GM18907 (cell line): ENCODE measurements around the gene FIBP.
A peak's percentile ranks its signal among the peaks of the same experiment; 100 is the strongest.
"Not testable (repeated sequence)": the region's sequence is repeated elsewhere in the genome, so short reads cannot be mapped to it uniquely, and the experiment has no call there.

Experiments
- ATAC-seq: cut with Tn5 transposase; IDR thresholded peaks from one replicate; pipeline ENCODE4 v1.9.1; 2021; ENCODE audit warnings: mild to moderate bottlenecking, moderate library complexity; ENCODE audit not compliant: unreplicated experiment

FIBP gene

DNA sequence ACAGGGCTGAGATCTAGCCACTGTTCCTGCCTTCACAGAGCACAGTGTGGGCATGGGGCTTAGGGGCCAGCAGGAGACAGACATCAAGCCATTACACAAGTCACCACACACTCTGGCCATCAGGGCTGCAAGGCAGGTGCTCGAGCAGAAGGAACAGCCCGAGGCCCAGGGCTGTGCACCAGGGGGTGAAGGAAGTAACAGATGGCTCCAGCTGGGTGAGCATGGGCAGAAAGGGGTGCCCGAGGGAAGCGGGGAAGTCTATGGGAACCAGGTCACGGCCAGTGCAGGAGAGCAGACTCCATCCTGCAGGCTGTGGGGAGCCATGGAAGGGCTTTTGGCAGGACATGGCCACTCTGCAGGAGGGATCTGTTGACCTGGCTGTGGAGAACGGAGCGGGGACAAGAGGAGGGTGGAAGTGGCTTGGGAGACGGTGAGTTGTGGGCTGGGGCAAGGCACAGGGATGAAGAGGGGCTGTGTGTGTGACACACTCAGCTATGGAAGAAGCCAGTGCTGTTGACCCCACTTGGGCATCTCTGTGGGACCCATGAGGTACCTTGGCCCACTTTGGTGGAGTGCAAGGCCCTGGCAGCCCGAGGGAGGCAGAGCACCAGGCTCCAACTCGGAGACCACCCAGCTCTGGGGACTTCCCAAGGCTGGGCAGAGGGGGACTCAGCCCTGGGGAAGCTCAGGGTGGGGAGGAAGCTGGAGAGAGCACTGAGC lies 27.0 kb upstream of the FIBP start:
- ATAC-seq, result no peak

DNA sequence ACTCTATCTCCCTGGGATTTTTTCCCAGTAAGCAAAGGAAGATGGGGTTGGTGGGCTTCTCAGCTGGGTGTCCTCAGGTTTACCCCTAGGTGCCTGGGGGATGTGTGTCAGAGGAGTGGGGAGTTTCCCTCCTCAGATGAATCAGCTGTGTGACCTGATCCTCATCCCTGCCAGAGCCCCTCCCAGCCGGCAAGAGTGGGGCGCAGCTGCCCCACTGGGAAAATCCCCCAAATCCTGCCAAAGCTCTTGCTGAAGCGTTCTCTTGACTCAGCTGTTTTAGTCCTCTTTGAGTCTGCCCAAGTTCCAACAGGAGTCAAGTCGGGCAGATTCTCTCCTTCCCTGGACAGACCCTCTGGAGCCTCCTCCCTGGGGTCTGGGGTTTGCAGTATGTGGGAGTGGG lies 24.6 kb upstream of the FIBP start:
- no peak for ATAC-seq

DNA sequence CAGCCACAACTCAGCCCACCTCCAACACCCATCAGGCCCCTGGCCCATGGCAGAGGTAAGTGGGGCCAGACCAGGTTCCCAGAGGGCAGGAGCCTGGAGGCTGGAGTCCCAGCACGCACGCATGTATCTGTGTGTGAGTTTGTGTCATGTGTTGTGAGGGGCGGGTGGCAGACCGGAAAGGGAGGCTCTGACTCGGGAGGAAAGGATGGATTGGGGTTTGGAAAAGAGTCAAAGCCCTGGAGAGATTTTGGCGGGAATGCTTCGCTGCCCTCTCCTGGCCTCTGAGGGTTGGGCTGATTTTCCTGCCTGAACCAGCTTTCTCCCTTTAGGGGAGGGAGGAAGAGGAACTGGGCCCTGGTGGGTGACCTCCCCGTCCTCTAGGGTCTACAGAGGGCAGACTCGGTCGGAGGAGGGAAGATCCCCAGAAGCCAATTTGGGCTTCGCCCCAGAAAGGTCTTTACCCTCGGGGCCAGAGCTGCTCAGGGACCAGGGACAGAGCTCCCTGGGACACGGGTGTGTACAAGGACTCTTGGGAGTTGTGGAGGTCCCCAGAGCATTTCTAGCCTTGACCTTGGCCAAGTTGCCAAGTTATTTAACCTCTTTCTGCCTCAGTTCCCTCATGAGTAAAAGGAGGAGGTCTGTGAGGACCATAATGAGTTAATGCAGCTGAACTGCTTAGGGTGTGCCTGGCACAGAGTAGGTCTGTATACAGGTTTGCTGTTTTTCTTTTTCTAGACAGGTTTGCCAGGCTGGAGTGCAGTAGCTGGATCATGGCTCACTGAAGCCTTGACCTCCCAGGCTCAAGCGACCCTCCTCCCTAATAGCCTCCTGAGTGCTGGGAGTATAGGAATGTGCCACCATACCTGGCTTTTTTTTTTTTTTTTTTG lies 23.7 kb upstream of the FIBP start:
- ATAC-seq, result no peak

DNA sequence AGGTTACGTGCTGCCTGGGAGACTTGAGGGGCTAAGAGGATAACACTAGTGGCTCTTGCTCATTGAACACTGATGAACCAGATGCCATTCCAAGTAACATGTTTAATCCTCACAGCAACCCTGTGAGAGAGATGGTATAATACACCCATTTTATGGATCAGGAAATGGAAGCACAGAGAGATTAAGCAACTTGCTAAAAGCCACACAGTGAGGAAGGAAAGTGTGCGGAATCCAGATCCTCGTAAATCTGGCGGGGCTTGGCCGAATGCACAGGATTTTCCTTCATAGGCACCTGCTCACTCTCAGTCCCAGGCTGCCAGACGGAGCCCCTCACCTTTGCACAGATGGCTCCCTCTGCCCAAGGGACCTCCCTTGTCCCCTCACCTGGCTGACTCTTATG lies 19.6 kb upstream of the FIBP start:
- no peak for ATAC-seq

DNA sequence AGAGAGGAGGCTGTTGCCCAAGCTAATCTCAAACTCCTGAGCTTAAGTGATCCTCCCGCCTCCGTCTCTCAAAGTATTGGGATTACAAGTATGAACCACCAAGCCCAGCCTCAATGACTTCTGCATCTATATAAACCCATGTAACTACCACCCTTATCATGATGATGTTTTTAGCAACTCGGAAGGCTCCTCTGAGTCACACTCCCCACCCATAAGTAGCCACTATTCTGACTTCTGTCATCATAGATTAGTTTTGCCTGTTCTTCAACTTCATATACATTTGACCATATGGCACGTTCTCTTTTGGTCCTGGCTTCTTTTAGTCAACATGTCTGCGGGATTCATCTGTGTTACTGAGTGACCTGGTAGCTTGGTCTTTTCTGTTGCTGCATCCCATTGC lies 18.3 kb upstream of the FIBP start:
- ATAC-seq, result no peak

DNA sequence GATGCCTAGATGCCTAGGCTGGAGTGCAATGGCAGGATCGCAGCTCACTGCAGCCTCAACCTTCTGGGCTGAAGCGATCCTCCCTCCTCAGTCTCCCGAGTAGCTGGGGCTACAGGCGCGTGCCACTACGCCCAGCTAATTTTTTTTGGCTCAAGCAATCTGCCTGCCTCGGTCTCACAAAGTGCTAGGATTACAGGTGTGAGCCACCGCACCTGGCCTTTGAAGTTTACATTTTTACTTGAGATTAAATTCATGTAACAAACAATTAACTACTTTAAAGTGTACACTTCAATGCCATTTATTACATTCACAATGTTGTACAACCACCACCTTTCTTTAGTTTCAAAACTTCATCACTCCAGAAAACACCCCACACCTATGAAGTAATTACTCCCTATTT lies 15.4 kb upstream of the FIBP start:
- no peak for ATAC-seq

DNA sequence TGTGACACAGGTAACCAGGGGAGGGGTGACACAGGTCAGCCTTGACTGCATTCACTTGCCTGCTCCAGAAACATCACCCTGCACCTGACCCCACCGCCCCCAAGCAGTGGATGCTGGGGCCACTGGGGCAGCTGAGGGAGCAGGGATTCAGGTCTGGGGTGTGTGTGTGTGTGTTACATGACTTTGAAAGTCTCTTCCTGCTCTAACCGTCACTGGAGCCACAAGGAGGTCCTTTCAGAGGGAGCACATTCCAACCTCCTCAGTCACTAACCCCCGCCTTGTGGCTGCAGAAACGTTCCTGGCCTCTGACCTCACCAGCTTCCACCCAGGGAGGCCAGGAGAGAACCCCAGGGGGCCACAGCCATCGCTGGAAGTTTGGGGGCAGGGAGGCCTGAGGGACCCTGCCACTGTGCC lies 14.8 kb upstream of the FIBP start:
- ATAC-seq, result no peak

DNA sequence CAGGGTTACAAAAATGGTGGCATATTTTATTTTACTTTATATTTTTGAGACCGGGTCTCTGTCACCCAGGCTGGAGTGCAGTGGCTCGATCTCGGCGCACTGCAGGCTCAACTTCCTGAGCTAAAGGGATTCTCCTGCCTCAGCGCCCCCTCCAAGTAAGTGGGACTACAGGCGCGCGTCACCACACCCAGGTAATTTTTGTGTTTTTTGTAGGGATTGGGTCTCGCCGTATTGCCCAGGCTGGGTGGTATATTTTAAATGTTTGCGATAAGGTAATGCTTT lies 12.6 kb upstream of the FIBP start:
- ATAC-seq, result no peak

DNA sequence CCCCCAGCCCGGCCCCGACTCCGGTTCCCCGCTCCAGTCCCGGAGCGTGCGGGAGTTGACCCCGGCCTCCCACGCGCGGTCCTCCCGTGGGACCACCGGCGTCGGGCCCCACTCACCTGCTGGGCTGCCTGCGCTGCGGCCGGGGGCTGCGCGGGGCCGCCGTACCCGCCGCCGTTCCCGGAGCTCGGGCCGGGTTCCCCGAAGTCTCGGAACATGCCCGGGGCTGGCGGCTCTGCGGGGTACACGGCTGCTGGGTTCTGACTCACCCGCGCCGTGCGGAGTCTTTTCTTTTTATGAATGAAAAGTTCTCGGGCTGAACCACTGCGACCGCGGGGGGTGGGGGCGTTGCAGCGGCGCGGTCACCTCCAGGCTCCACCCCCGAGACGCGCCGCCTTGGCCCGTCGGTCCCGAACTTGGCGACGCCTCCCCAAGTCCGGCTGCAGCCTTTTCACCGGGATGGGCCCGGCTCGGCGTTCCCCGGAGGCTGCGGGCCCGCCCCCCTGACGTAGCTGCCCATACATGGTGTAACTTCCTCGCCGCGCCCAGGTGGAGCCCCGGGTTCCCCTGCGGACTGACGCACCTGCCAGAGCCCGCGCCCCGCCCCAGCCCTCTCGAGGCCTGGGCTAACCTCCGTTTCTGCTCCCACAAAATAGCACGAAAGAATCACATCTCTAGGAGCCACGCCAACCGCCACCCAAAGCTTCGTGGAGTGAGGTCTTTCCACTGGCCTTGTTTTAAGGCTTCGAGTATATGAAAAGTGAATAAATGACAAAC lies 12.0 kb upstream of the FIBP start, which contains the start of gene FOSL1:
FOSL1 (minus strand) TSS at position 264 of the 774 bp plus-strand sequence; CDS start at position 215, 49 bp downstream.
- peak; percentile 74 for ATAC-seq

DNA sequence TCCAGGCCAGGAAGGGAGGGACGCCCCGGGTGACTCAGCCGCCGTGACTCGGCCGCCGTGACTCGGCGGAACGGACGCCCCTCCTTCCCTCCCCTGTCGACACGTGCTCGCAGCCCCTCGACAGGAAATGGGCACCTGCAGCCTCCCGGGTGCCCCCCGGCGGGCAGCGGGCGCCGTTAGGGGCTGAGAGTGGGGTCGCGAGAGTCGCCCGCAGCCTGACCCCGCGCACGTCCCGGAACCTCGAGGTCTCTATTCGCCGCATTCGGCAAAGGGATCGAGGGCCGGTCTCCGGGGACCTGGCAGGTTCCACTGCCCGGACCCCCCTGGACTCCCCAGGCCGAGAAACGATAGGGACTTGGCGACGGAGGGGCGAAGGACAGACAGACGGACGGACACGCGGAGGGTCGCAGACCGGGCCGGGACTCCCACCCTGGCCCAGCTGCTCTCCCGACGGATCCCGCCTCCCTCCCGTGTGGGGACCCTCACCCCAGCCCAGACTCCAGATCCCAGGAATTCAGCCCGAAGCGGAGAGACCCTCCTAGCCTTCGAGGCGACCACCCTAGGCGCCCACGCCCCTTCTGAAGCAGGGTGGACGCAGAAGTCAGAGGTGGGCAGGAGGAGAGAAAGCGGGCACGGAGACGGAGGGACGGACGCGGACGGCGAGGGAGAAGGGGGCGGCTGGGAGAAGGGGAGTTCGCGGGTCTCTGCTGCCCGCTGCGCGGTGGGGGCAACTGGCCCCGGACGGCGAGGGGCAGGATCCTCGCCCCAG lies 11.3 kb upstream of the FIBP start:
- no peak for ATAC-seq

DNA sequence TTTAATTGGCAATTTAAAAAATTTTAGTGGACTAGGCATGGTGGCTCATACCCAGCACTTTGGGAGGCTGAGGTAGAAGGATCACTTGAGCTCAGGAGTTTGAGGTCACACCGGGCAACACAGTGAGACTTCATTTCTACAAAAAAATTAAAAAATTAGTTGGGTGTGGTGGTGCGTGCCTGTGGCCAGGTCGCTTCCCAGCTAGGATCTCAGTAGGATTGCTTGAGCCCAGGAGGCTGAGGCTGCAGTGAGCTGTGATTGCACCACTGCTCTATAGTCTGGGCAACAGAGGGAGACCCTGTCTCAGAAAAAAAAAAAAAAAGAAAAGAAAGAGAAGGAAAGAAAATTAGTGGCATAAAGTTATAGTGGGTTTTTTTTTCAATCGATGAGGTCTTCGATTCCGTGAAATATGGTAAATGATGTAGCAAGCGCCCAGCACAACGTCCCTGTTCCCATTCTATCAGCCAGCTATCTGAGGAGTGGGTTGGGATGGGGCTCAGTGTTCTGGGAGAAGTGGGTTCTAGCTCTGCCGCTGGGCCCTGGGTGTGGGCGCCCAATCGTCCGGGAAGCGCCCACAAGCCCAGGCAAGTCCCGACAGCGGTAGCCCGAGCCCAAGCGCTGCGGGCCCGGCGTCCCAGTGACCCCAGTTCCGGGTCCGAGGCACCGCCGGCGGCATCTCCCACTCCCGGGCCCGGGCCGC lies 10.5 kb upstream of the FIBP start:
- ATAC-seq, result no peak

DNA sequence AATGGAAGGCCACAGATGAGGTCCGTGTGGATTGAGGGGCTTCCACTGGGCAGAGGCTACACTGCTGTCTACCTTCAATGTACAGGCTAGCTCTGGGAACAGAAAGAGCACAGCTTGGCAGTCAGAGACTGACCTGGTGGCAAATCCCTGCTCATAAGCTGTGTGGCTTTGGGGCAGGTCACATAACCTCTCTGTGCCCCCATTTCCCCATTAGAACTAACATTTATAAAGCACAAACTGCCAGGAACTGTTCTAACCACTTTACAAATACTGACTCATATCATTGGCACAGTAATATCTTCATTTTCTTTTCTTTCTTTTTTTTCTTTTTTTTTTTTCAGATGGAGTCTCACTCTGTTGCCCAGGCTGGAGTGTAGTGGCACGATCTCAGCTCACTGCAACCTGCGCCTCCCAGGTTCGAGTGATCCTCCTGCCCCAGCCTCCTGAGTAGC lies 8.8 kb upstream of the FIBP start:
- ATAC-seq, result no peak

DNA sequence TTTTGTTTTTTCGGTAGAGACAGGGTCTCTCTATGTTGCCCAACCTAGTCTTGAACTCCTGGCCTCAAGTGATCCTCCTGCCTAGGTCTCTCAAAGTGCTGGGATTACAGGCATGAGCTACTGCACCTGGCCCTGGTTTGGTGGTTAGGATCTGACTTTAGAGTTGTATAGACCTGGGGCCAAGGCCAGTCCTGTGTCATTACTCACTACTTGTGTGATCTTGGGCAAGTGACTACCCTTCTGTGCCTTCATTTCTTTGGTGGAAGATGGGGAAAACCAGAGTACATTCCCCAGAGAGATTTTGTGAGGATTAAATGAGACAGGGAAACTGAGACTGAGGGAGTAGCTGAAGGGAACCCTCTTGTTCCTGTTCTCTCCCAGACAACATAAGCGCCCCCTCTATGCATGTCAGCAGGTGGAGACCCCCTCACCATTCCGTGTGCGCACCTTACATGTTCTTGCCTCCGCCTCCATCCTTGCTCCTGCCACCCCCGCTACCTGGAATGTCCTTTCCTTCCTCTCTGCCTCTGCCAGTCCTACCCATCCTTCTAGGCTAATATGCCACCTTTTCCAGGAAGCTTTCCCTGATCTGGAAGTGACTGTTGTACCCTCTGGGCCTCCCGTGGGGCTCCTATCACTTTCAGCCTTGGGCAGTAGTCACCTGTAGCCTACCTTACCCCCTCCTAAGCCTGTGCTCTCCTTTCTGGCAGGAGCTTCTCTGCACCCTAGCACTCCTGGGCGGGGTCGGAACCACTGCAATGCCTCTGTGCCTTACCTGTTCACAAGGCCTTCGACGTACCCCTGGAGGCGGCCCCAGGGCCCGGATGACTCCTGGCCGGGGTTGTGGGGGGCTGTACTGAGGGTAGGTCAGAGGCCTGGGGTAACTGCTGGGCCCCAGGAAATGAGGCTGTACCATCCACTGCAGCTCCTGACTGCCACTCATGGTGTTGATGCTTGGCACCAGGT lies 8.0 kb upstream of the FIBP start:
- ATAC-seq, result no peak

DNA sequence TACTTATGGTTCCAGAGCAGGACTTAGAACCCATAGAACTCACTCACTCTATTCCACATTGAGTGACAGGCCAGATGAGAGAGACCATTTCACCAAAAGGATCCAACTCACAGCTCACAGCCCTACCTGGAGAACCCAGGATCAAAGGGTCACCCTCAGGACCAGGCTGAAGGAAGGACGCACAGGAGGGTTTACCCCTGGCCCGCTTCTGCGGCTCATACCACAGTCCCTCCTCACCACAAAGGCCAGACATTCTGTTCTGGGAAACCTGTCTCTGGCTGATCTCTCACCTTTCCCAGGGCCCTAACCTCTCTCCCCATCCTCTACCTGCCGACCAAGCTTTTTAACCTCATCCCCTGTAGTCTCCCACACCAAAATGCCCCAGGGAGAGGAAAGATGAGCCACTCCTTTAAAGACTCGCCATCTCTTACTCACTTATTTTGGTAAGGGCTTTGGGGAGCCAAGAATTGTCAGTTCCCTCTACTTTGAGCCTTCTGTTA lies 7.3 kb upstream of the FIBP start:
- ATAC-seq, result no peak

DNA sequence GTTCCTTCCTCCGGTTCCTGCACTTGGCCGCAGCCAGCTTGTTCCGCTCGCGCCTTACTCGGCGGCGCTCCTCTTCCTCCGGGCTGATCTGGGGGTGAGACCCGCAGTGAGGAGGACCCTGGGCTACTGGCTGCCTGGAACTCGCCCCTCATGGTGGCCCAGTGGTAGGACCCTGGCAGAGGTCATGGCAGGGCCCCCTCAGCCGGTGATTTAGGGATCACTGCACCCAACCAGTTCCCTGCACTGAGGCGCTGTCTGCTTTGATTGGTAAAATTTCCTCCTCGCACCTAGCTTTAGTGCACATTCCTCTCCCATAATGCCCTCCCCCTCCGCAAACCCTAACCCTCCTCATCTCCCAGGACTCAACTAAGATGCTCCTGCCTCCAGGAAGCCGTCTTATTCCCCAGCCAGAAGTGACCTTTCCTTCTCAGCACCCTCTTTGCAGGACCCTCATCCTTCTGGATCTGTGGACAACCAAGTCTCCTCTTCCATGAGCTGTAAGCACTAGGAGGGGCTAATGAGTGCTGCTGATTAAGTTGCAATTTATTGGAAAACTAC lies 5.8 kb upstream of the FIBP start:
- no peak for ATAC-seq

DNA sequence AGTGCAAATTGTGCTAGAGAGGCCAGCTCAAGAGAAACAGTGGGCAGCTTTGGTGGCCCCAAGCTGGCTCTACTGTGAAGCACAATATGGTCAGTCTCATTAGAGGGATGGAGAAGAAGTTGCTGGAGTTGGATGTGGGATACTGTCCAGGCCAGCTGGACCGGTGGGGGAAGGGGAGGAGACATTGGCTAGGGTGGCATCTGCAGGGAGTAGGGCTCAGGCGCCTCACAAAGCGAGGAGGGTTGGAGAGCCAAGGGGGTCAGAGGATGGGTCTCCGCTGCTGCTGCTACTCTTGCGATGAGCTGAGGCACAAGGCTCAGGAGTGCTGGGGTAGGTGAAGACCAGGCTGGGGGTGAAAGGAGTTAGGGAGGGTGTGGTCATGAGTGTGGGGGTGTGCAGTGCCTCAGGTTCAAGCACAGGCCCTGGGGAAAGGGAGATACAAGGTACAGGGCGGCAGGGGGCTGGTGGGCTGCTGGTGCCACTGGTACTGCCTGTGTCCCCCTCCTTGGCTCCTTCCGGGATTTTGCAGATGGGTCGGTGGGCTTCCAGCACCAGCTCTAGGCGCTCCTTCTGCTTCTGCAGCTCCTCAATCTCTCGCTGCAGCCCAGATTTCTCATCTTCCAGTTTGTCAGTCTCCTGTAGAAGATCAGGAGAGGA lies 4.5 kb upstream of the FIBP start:
- no peak for ATAC-seq

DNA sequence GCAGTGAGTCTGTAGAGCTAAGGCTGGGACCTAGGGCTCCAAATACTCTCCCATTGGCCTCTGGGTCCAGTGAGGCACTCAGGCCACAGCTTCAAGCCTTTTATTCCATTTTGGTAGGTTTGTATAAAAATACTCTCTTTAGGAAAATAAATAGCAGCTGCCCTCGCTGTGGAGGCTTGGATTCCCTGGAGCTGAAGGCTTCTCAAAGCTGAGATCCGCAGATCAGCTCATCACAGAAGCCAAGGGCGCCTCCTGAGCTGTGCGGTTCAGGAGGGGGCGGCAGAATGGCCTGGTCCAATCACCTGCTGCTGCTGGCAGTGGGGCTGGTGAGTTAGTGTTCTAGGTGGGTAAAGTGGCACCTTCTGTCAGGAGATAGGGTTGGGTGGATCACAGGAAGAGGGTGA lies 3.9 kb upstream of the FIBP start:
- not testable (repeated sequence) for ATAC-seq
